SU-DHL-6 (cell line): ENCODE data around the gene MIDN.

Experiments
- EZH2phosphoT487 ChIP-seq: fragments of 200-600 bp; sonication (generic), shearing (Covaris generic); conservative IDR thresholded peaks from 2 replicates; pipeline ENCODE4 v1.6.1; 2018; ENCODE audit warnings: mild to moderate bottlenecking, antibody characterized with exemption, low read length, moderate library complexity, mixed read lengths
- TF ChIP-seq, protein P1 (sequence below): fragments of 200-600 bp; sonication (generic); IDR thresholded peaks from one replicate; pipeline ENCODE4 v1.5.1; 2017; ENCODE audit warnings: antibody characterized with exemption, mild to moderate bottlenecking, low read length, moderate library complexity; ENCODE audit not compliant: insufficient read depth, poor library complexity, severe bottlenecking

DNA sequence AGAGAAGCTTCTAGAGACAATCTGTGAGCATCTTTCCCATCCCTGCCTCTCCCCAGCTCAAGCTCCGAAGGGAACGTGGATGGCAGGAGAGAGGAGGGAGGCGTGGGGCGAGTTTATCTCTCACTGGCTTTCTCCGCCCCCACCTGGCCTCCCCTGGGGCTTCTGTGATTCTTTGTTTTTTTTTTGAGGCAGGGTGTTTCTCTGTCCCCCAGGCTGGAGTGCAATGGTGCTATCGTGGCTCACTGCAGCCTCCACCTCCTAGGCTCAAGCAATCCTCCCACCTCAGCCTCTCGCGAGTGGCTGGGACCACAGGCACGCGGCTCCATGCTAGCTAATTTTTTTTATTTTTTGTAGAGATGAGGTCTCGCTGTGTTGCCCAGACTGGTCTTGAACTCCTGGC lies 60.3 kb downstream of the MIDN start:
- TF ChIP-seq, protein P1, sequence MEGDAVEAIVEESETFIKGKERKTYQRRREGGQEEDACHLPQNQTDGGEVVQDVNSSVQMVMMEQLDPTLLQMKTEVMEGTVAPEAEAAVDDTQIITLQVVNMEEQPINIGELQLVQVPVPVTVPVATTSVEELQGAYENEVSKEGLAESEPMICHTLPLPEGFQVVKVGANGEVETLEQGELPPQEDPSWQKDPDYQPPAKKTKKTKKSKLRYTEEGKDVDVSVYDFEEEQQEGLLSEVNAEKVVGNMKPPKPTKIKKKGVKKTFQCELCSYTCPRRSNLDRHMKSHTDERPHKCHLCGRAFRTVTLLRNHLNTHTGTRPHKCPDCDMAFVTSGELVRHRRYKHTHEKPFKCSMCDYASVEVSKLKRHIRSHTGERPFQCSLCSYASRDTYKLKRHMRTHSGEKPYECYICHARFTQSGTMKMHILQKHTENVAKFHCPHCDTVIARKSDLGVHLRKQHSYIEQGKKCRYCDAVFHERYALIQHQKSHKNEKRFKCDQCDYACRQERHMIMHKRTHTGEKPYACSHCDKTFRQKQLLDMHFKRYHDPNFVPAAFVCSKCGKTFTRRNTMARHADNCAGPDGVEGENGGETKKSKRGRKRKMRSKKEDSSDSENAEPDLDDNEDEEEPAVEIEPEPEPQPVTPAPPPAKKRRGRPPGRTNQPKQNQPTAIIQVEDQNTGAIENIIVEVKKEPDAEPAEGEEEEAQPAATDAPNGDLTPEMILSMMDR = no peak
- TF ChIP-seq EZH2phosphoT487 = no peak
